ENCODE results near the gene F11. TPM values are rescaled to one million over a fixed set of nuclear protein-coding genes. Genes with fewer than 3 reads are reported as not detected.

F11 gene
- total and polyA plus RNA-seq, 2 experiments from 2014 or later, result 7.1 to 9.5 TPM

DNA sequence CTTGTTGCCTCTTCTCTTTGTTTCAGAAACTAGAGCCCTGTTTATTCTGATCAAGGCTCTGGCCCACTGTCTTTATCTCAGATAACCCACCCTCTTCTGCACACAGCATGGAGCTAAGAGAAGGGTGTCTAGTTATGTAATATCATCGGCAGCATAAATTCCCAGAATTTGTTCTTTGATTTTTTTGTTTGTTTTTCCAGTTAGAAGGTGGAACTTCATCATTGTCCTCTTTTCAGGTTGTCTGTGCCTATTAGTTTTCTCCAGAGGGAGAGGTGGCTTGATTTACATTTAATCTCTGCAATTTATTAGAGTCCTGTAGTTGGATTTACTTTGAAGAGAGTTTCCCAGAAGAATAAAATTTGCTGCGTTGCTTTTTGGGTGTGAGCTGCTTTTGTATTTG is 15.2 kb upstream of the F11 start:
- DNase-seq (ENCODE audit: low spot score), result no peak
- Histone ChIP-seq H3K4me1 (ENCODE audit: insufficient read depth) (no peaks in the 10 kb centered on the region), H4K20me1 (ENCODE audit: insufficient read depth, poor library complexity, severe bottlenecking) (no peaks in the 10 kb centered on the region), H3K27me3 (no peaks in the 10 kb centered on the region), H3K9me3 (ENCODE audit: low read depth) (no peaks in the 10 kb centered on the region), H2AFZ (no peak overlapping the region), H3K36me3 (replicated peaks; ENCODE audit: insufficient read depth, low read depth) (no peaks in the 10 kb centered on the region), H3K9me2 (replicated peaks; ENCODE audit: insufficient read depth) (no peaks in the 10 kb centered on the region), H3K79me2 (no peaks in the 10 kb centered on the region), H3K27ac (no peak overlapping the region), H3K4me2 (no peak overlapping the region), H3K4me3 (no peak overlapping the region)
- 37% methylated on average over 2 of the region's 2 CpGs for WGBS (ENCODE audit: low lambda C conversion rate, missing lambda C conversion rate)
- TF ChIP-seq EZH2 (IDR thresholded peaks at IDR 0.05; ENCODE audit: borderline replicate concordance), result no peak
- TF ChIP-seq, protein P1, sequence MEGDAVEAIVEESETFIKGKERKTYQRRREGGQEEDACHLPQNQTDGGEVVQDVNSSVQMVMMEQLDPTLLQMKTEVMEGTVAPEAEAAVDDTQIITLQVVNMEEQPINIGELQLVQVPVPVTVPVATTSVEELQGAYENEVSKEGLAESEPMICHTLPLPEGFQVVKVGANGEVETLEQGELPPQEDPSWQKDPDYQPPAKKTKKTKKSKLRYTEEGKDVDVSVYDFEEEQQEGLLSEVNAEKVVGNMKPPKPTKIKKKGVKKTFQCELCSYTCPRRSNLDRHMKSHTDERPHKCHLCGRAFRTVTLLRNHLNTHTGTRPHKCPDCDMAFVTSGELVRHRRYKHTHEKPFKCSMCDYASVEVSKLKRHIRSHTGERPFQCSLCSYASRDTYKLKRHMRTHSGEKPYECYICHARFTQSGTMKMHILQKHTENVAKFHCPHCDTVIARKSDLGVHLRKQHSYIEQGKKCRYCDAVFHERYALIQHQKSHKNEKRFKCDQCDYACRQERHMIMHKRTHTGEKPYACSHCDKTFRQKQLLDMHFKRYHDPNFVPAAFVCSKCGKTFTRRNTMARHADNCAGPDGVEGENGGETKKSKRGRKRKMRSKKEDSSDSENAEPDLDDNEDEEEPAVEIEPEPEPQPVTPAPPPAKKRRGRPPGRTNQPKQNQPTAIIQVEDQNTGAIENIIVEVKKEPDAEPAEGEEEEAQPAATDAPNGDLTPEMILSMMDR (IDR thresholded peaks at IDR 0.05; ENCODE audit: poor library complexity), result no peak
- no peak for TF ChIP-seq EZH2phosphoT487 (IDR thresholded peaks at IDR 0.05; ENCODE audit: low read depth, severe bottlenecking, unreplicated experiment)

DNA sequence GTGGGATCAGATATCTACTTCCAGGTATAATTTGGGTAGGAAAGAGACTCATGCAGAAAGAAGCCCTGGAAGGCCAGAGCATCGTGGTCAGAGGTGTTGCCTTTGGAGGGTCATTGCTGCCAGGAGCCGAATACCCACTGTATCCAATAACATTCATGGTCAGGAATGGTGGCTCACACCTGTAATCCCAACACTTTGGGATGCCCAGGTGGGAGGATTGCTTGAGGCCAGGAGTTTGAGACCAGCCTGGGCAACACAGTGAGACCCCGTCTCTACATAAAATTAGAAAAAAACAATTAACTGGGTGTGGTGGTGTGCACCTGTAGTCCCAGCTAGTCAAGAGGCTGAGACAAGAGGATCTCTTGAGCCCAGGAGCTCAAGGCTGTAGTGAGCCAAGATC is 10.9 kb upstream of the F11 start:
- H3K4me1 ChIP-seq (ENCODE audit: insufficient read depth), result no peaks in the 10 kb centered on the region
- H2AFZ ChIP-seq, result no peak overlapping the region
- H3K9me2 ChIP-seq (replicated peaks; ENCODE audit: insufficient read depth), result no peaks in the 10 kb centered on the region
- H3K27me3 ChIP-seq, result no peaks in the 10 kb centered on the region
- no peak for DNase-seq (ENCODE audit: low spot score)
- no peak overlapping the region for H3K27ac ChIP-seq
- TF ChIP-seq EZH2 (IDR thresholded peaks at IDR 0.05; ENCODE audit: borderline replicate concordance) (no peak), EZH2phosphoT487 (IDR thresholded peaks at IDR 0.05; ENCODE audit: low read depth, severe bottlenecking, unreplicated experiment) (no peak)
- TF ChIP-seq, protein P1 (IDR thresholded peaks at IDR 0.05; ENCODE audit: poor library complexity), result no peak
- H3K4me2 ChIP-seq, result no peak overlapping the region
- no peaks in the 10 kb centered on the region for H3K79me2 ChIP-seq
- H4K20me1 ChIP-seq (ENCODE audit: insufficient read depth, poor library complexity, severe bottlenecking), result no peaks in the 10 kb centered on the region
- no peaks in the 10 kb centered on the region for H3K9me3 ChIP-seq (ENCODE audit: low read depth)
- no peak overlapping the region for H3K4me3 ChIP-seq
- H3K36me3 ChIP-seq (replicated peaks; ENCODE audit: insufficient read depth, low read depth), result no peaks in the 10 kb centered on the region
- WGBS (ENCODE audit: low lambda C conversion rate, missing lambda C conversion rate), result 96% methylated on average over 3 of the region's 3 CpGs

DNA sequence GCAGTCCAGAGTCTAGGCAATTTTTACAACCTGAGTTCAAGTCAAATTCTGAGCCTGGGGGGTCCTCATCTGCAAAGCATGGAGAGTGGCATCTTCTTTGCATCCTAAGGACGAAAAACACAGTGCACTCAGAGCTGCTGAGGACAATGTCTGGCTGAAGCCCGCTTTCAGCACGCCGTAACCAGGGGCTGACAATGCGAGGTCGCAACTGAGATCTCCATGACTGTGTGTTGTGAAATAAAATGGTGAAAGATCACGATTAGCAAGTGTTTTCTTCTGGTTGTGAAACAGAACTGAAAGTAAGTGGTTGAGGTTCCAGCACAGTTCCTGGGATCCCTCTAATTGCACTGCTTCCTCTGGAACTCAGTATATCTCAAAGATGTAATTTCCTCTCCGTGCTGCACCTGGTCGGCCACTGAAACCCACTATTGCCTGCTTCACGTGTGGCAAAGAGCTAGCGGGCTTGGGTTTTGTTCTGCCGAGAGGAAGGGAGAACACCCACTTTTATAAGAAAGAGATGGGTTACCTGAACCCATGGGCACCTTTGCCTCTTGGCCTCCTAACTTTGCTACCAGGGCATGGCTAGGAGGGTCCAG is 7.7 kb upstream of the F11 start:
- Histone ChIP-seq H3K9me3 (ENCODE audit: low read depth) (no peaks in the 10 kb centered on the region), H4K20me1 (ENCODE audit: insufficient read depth, poor library complexity, severe bottlenecking) (no peaks in the 10 kb centered on the region), H3K27me3 (no peaks in the 10 kb centered on the region), H2AFZ (no peak overlapping the region), H3K4me1 (ENCODE audit: insufficient read depth) (peaks cover 8% of the 10 kb centered on the region), H3K4me3 (no peak overlapping the region), H3K27ac (no peak overlapping the region), H3K9me2 (replicated peaks; ENCODE audit: insufficient read depth) (no peaks in the 10 kb centered on the region), H3K4me2 (no peak overlapping the region), H3K36me3 (replicated peaks; ENCODE audit: insufficient read depth, low read depth) (no peaks in the 10 kb centered on the region), H3K79me2 (no peaks in the 10 kb centered on the region)
- no peak for DNase-seq (ENCODE audit: low spot score)
- 93% methylated on average over 12 of the region's 12 CpGs for WGBS (ENCODE audit: low lambda C conversion rate, missing lambda C conversion rate)
- TF ChIP-seq, protein P1 (IDR thresholded peaks at IDR 0.05; ENCODE audit: poor library complexity), result no peak
- TF ChIP-seq EZH2 (IDR thresholded peaks at IDR 0.05; ENCODE audit: borderline replicate concordance) (no peak), EZH2phosphoT487 (IDR thresholded peaks at IDR 0.05; ENCODE audit: low read depth, severe bottlenecking, unreplicated experiment) (no peak)
